Neural crest cell (in vitro differentiated cells): ENCODE data around the gene SMAD3. TPM values are rescaled to one million over a fixed set of nuclear protein-coding genes. Genes with fewer than 3 reads are reported as not detected.

Experiments
- DNase-seq: peaks from one replicate; pipeline ENCODE4 v3.0.0; 2021; ENCODE audit warnings: low read depth, mixed read lengths, low spot score
- H3K27ac Mint-ChIP-seq: one replicate; pipeline ENCODE4 v1.8.0; 2021; ENCODE audit warnings: mild to moderate bottlenecking, mixed read lengths; ENCODE audit not compliant: unreplicated experiment
- H3K27me3 Mint-ChIP-seq: 2 replicates; pipeline ENCODE4 v1.8.0; 2021; ENCODE audit warnings: low read depth, mild to moderate bottlenecking, mixed read lengths
- H3K36me3 Mint-ChIP-seq: 2 replicates; pipeline ENCODE4 v1.8.0; 2021; ENCODE audit warnings: low read depth, mild to moderate bottlenecking, mixed read lengths
- H3K4me1 Mint-ChIP-seq: 2 replicates; pipeline ENCODE4 v1.8.0; 2021; ENCODE audit warnings: mixed read lengths
- H3K4me3 Mint-ChIP-seq: one replicate; pipeline ENCODE4 v1.8.0; 2021; ENCODE audit warnings: mild to moderate bottlenecking, mixed read lengths
- H3K9me3 Mint-ChIP-seq: 2 replicates; pipeline ENCODE4 v1.8.0; 2021; ENCODE audit warnings: mixed read lengths
- CTCF ChIP-seq: fragments of 200-600 bp; sonication (generic); conservative IDR thresholded peaks from 2 replicates; pipeline ENCODE4 v1.5.0; 2021; ENCODE audit warnings: antibody characterized with exemption, mild to moderate bottlenecking
- total RNA-seq: library from RNA; stranded (reverse); gene quantifications from 2 replicates; pipeline ENCODE4 v1.2.1, GENCODE V29; 2021

Gene SMAD3
- total RNA-seq, 1 donor from 2014 or later: 39.5 TPM

DNA sequence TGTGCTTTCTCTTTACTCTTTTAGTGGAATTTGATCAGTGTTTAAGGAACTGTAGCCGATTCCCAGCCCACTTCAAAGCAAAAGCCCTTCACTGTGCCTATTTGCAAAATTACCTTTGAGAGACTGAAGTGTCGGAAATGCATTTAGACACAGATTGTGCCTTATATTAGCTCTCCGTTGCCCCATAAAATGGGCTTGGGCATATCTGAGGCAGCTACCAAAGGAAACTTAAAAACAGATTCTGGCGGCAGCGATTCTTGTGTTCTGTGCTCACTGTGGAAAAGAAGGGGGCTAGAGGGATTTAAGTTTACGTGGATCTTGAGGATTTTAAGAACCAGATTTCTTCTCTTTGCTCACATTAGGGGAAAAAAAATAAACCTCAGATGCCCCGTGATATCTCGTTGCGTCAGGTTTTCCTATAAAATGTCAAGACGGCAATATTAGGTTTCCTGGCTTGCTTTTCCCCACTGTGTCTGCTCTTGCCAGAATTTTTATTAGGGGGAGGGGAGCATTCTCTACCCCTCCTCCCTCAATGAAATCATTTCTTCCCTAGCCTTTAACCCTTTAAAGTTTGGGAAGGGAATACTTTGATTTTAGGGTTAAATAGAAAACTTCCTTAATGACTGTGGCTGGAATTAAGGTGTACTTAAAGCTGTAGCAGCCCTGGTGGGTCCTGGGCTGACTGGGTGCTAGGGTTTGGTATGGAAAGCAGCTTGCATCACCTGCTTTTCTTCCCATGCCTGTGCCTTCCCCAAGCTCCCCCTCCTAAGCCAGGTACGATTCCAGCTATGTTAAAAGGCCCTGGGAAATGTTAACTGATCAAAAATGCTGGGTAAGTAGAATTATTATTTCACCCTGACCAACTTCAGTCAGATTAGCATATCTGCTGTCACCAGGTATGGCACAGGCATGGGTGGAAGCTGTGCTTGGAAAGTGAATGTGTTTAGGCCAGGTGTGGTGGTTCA is 73.8 kb downstream of the SMAD3 start:
- no peak for DNase-seq
- no peak for TF ChIP-seq CTCF
- H3K27me3 Mint-ChIP-seq: no peaks in the 10 kb centered on the region
- no peak overlapping the region for H3K27ac Mint-ChIP-seq
- H3K36me3 Mint-ChIP-seq: no peaks in the 10 kb centered on the region
- H3K4me3 Mint-ChIP-seq: no peak overlapping the region
- H3K4me1 Mint-ChIP-seq: peaks cover 75% of the 10 kb centered on the region
- no peaks in the 10 kb centered on the region for H3K9me3 Mint-ChIP-seq

GRCh38 chr15:67140078-67140833 is 74.9 kb downstream of the SMAD3 start:
- TF ChIP-seq CTCF: no peak

GRCh38 chr15:67142092-67142766 is 76.8 kb downstream of the SMAD3 start:
- no peak for DNase-seq
- H3K27me3 Mint-ChIP-seq: no peaks in the 10 kb centered on the region
- peak overlapping the region; percentile 4 for H3K4me3 Mint-ChIP-seq
- H3K36me3 Mint-ChIP-seq: no peaks in the 10 kb centered on the region
- TF ChIP-seq CTCF: no peak
- no peak overlapping the region for H3K27ac Mint-ChIP-seq
- H3K4me1 Mint-ChIP-seq: peaks cover 84% of the 10 kb centered on the region
- no peaks in the 10 kb centered on the region for H3K9me3 Mint-ChIP-seq

More at GRCh38 chr15:67140078-67140833, 74.9 kb downstream of the SMAD3 start:
- no peaks in the 10 kb centered on the region for H3K27me3 Mint-ChIP-seq
- H3K36me3 Mint-ChIP-seq: no peaks in the 10 kb centered on the region
- H3K4me1 Mint-ChIP-seq: peaks cover 77% of the 10 kb centered on the region
- H3K9me3 Mint-ChIP-seq: no peaks in the 10 kb centered on the region
- H3K27ac Mint-ChIP-seq: peak overlapping the region; percentile 85
- no peak for DNase-seq
- H3K4me3 Mint-ChIP-seq: no peak overlapping the region

DNA sequence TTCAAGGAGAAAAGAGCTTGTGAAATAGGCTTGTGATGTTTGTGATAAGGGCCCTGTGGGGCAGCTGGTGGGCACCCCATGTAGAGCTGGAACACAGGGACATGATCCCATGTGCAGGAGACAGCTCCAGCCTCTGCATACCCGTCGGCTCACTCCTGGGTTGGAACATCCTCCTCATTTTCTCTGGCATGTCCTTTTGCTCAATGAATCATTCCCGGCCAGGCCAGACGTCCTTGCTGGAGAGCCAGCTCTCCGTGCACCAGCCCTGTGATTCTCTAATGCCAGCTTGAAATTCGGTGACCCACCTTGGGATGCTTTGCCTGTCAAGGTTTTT is 77.3 kb downstream of the SMAD3 start:
- H3K9me3 Mint-ChIP-seq: no peaks in the 10 kb centered on the region
- H3K4me1 Mint-ChIP-seq: peaks cover 84% of the 10 kb centered on the region
- H3K27ac Mint-ChIP-seq: no peak overlapping the region
- H3K36me3 Mint-ChIP-seq: no peaks in the 10 kb centered on the region
- H3K27me3 Mint-ChIP-seq: no peaks in the 10 kb centered on the region
- no peak for DNase-seq
- no peak for TF ChIP-seq CTCF
- H3K4me3 Mint-ChIP-seq: peak overlapping the region; percentile 4

DNA sequence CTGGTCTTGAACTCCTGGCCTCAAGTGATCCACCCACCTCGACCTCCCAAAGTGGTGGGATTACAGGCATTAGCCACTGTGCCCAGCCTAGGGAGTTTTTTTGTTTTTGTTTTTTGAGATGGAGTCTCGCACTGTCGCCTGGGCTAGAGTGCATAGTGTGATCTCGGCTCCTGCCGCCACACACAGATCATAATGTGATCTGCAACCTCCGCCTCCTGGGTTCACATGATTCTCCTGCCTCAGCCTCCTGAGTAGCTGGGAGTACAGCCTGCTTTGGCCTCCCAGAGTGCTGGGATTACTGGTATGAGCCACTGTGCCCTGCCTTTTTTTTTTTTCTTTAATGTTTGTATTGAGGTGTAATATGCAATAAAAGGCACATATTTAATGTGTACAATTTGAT is 78.2 kb downstream of the SMAD3 start:
- Mint-ChIP-seq H3K4me1 (peaks cover 86% of the 10 kb centered on the region), H3K27ac (no peak overlapping the region), H3K36me3 (no peaks in the 10 kb centered on the region), H3K9me3 (no peaks in the 10 kb centered on the region), H3K4me3 (no peak overlapping the region), H3K27me3 (no peaks in the 10 kb centered on the region)
- DNase-seq: no peak
- no peak for TF ChIP-seq CTCF
